Activated naive CD8-positive, alpha-beta T cell treated with anti-CD3 and anti-CD28 coated beads, Interleukin-2, amount 50 U/mL, for 24 hours (primary cell): ENCODE results near the gene MRPS2.
"Not testable (repeated sequence)": the region's sequence is repeated elsewhere in the genome, so short reads cannot be mapped to it uniquely, and the experiment has no call there.

Source experiments
- ATAC-seq: fragments of 150-1000 bp; cut with Tn5 transposase; one replicate; pipeline ENCODE4 v1.10.0; 2021
- DNase-seq: peaks from one replicate; pipeline ENCODE4 v3.0.0; 2021
- H3K27ac Mint-ChIP-seq: one replicate; pipeline ENCODE4 v1.8.0; 2021; ENCODE audit warnings: mild to moderate bottlenecking, mixed read lengths
- H3K27me3 Mint-ChIP-seq: one replicate; pipeline ENCODE4 v1.8.0; 2021; ENCODE audit warnings: mixed read lengths
- H3K36me3 Mint-ChIP-seq: one replicate; pipeline ENCODE4 v1.8.0; 2021; ENCODE audit warnings: low read depth, mixed read lengths
- H3K4me1 Mint-ChIP-seq: one replicate; pipeline ENCODE4 v1.8.0; 2021; ENCODE audit warnings: mixed read lengths
- H3K4me3 Mint-ChIP-seq: one replicate; pipeline ENCODE4 v1.8.0; 2021; ENCODE audit warnings: mild to moderate bottlenecking, moderate library complexity, mixed read lengths
- H3K9me3 Mint-ChIP-seq: one replicate; pipeline ENCODE4 v1.8.0; 2021; ENCODE audit warnings: mixed read lengths

Gene MRPS2

GRCh38 chr9:135544981-135545635 lies 44.6 kb downstream of the MRPS2 start:
- Mint-ChIP-seq H3K4me3 (no peak overlapping the region), H3K9me3 (no peaks in the 10 kb centered on the region), H3K36me3 (no peaks in the 10 kb centered on the region), H3K4me1 (no peaks in the 10 kb centered on the region), H3K27me3 (peaks cover 5% of the 10 kb centered on the region), H3K27ac (no peak overlapping the region)
- ATAC-seq (no peak), DNase-seq (no peak)

- ATAC-seq, H3K4me3 Mint-ChIP-seq, H3K9me3 Mint-ChIP-seq, H3K27ac Mint-ChIP-seq, DNase-seq, H3K36me3 Mint-ChIP-seq, H3K27me3 Mint-ChIP-seq, H3K4me1 Mint-ChIP-seq: not testable (repeated sequence)
These were observed 45.2 kb downstream of the MRPS2 start, which contains the start of gene OBP2A for GRCh38 chr9:135545646-135546176. Gene OBP2A (plus strand): TSS chr9:135546126. CDS start chr9:135546181, 55 bp downstream.

GRCh38 chr9:135546792-135547617 lies 46.5 kb downstream of the MRPS2 start:
- DNase-seq, H3K9me3 Mint-ChIP-seq, H3K4me1 Mint-ChIP-seq, H3K4me3 Mint-ChIP-seq, H3K27me3 Mint-ChIP-seq, H3K36me3 Mint-ChIP-seq, ATAC-seq, H3K27ac Mint-ChIP-seq: not testable (repeated sequence)

GRCh38 chr9:135547756-135548736 lies 47.6 kb downstream of the MRPS2 start:
- DNase-seq (no peak), ATAC-seq (no peak)
- Mint-ChIP-seq H3K4me3 (no peak overlapping the region), H3K27ac (no peak overlapping the region), H3K4me1 (no peaks in the 10 kb centered on the region), H3K36me3 (no peaks in the 10 kb centered on the region), H3K9me3 (no peaks in the 10 kb centered on the region), H3K27me3 (peaks cover 1% of the 10 kb centered on the region)

- not testable (repeated sequence) for H3K27me3 Mint-ChIP-seq, H3K4me1 Mint-ChIP-seq, DNase-seq, H3K4me3 Mint-ChIP-seq, H3K27ac Mint-ChIP-seq, H3K36me3 Mint-ChIP-seq, ATAC-seq, H3K9me3 Mint-ChIP-seq
These were observed 49.2 kb downstream of the MRPS2 start for GRCh38 chr9:135549478-135550343.

GRCh38 chr9:135550344-135550918 lies 49.9 kb downstream of the MRPS2 start:
- no peak overlapping the region for H3K27ac Mint-ChIP-seq

GRCh38 chr9:135551031-135551430 lies 50.5 kb downstream of the MRPS2 start:
- ATAC-seq, result no peak
- Mint-ChIP-seq H3K9me3 (no peaks in the 10 kb centered on the region), H3K4me3 (no peak overlapping the region), H3K27ac (no peak overlapping the region), H3K27me3 (no peaks in the 10 kb centered on the region), H3K36me3 (no peaks in the 10 kb centered on the region), H3K4me1 (no peaks in the 10 kb centered on the region)
- DNase-seq, result no peak

More at GRCh38 chr9:135550344-135550918, 49.9 kb downstream of the MRPS2 start:
- Mint-ChIP-seq H3K27me3 (no peaks in the 10 kb centered on the region), H3K36me3 (no peaks in the 10 kb centered on the region), H3K4me3 (no peak overlapping the region), H3K4me1 (no peaks in the 10 kb centered on the region), H3K9me3 (no peaks in the 10 kb centered on the region)
- DNase-seq, result no peak
- no peak for ATAC-seq

- H3K36me3 Mint-ChIP-seq, result no peaks in the 10 kb centered on the region
- H3K27me3 Mint-ChIP-seq, result no peaks in the 10 kb centered on the region
- H3K27ac Mint-ChIP-seq, result no peak overlapping the region
- no peaks in the 10 kb centered on the region for H3K4me1 Mint-ChIP-seq
- ATAC-seq (no peak), DNase-seq (no peak)
- no peaks in the 10 kb centered on the region for H3K9me3 Mint-ChIP-seq
- no peak overlapping the region for H3K4me3 Mint-ChIP-seq
These were observed 51.0 kb downstream of the MRPS2 start for GRCh38 chr9:135551456-135551855.

GRCh38 chr9:135552021-135552697 lies 51.7 kb downstream of the MRPS2 start:
- Mint-ChIP-seq H3K4me1 (no peaks in the 10 kb centered on the region), H3K9me3 (no peaks in the 10 kb centered on the region), H3K27me3 (no peaks in the 10 kb centered on the region), H3K4me3 (no peak overlapping the region), H3K27ac (no peak overlapping the region), H3K36me3 (no peaks in the 10 kb centered on the region)
- ATAC-seq, result no peak
- no peak for DNase-seq

GRCh38 chr9:135552698-135553171 lies 52.3 kb downstream of the MRPS2 start:
- H3K36me3 Mint-ChIP-seq, result no peaks in the 10 kb centered on the region
- DNase-seq (no peak), ATAC-seq (no peak)
- H3K27ac Mint-ChIP-seq, result no peak overlapping the region
- no peaks in the 10 kb centered on the region for H3K9me3 Mint-ChIP-seq
- H3K4me1 Mint-ChIP-seq, result no peaks in the 10 kb centered on the region
- H3K4me3 Mint-ChIP-seq, result no peak overlapping the region
- H3K27me3 Mint-ChIP-seq, result no peaks in the 10 kb centered on the region
